H9 (cell line): Measurements from ENCODE around the gene RO60. TPM values are rescaled to one million over a fixed set of nuclear protein-coding genes. Genes with fewer than 3 reads are reported as not detected.

Experiments
- DNase-seq: peaks from one replicate; pipeline ENCODE4 v3.0.0-alpha.2; 2017
- H2AFZ ChIP-seq: one replicate; pipeline ENCODE4 v1.6.1; 2013; ENCODE audit warnings: mild to moderate bottlenecking, low read length, control low read depth, moderate library complexity
- H2AK5ac ChIP-seq: 2 replicates; pipeline ENCODE4 v1.6.1; 2013; ENCODE audit warnings: low read length, control low read depth, mixed read lengths; ENCODE audit not compliant: insufficient read length
- H2BK120ac ChIP-seq: one replicate; pipeline ENCODE4 v1.6.1; 2013; ENCODE audit warnings: low read depth, mild to moderate bottlenecking, low read length, control low read depth, inconsistent platforms; ENCODE audit not compliant: poor library complexity, severe bottlenecking
- H2BK12ac ChIP-seq: 2 replicates; pipeline ENCODE4 v1.6.1; 2013; ENCODE audit warnings: low read length, control low read depth, mixed read lengths, low read depth; ENCODE audit not compliant: insufficient read length
- H2BK15ac ChIP-seq: 2 replicates; pipeline ENCODE4 v1.6.1; 2013; ENCODE audit warnings: low read depth, low read length, control low read depth
- H2BK20ac ChIP-seq: one replicate; pipeline ENCODE4 v1.6.1; 2013; ENCODE audit warnings: low read depth, mild to moderate bottlenecking, low read length, control low read depth, inconsistent platforms; ENCODE audit not compliant: poor library complexity, severe bottlenecking
- H2BK5ac ChIP-seq: 2 replicates; pipeline ENCODE4 v1.6.1; 2013; ENCODE audit warnings: low read length, control low read depth, mixed read lengths; ENCODE audit not compliant: insufficient read length
- H3K14ac ChIP-seq: 2 replicates; pipeline ENCODE4 v1.6.1; 2013; ENCODE audit warnings: low read length, control low read depth; ENCODE audit not compliant: insufficient read depth
- H3K18ac ChIP-seq: 2 replicates; pipeline ENCODE4 v1.6.1; 2013; ENCODE audit warnings: low read depth, mild to moderate bottlenecking, mixed read lengths, low read length, control low read depth; ENCODE audit not compliant: insufficient read length
- H3K23ac ChIP-seq: 2 replicates; pipeline ENCODE4 v1.6.1; 2013; ENCODE audit warnings: low read length, control low read depth, mixed read lengths, low read depth; ENCODE audit not compliant: insufficient read length
- H3K23me2 ChIP-seq: 2 replicates; pipeline ENCODE4 v1.6.1; 2013; ENCODE audit warnings: low read depth, mild to moderate bottlenecking, mixed read lengths, low read length, control low read depth; ENCODE audit not compliant: insufficient read length, poor library complexity, severe bottlenecking
- H3K27ac ChIP-seq: 2 replicates; pipeline ENCODE4 v1.5.1; 2013; ENCODE audit warnings: low read length, control low read depth, mixed read lengths, low read depth; ENCODE audit not compliant: insufficient read length
- H3K27me3 ChIP-seq: 2 replicates; pipeline ENCODE4 v1.6.1; 2013; ENCODE audit warnings: low read length, control low read depth, inconsistent platforms; ENCODE audit not compliant: insufficient read depth
- H3K4ac ChIP-seq: 2 replicates; pipeline ENCODE4 v1.6.1; 2013; ENCODE audit warnings: low read depth, mild to moderate bottlenecking, control low read depth, inconsistent platforms, low read length, moderate library complexity
- H3K4me1 ChIP-seq: 2 replicates; pipeline ENCODE4 v1.6.1; 2013; ENCODE audit warnings: low read length, control low read depth, inconsistent platforms; ENCODE audit not compliant: insufficient read depth
- H3K4me2 ChIP-seq: 2 replicates; pipeline ENCODE4 v1.6.1; 2013; ENCODE audit warnings: low read length, control low read depth, mixed read lengths; ENCODE audit not compliant: insufficient read length, insufficient read depth
- H3K56ac ChIP-seq: 2 replicates; pipeline ENCODE4 v1.6.1; 2013; ENCODE audit warnings: low read depth, mild to moderate bottlenecking, mixed read lengths, low read length, control low read depth; ENCODE audit not compliant: insufficient read length
- H3K79me1 ChIP-seq: 2 replicates; pipeline ENCODE4 v1.6.1; 2013; ENCODE audit warnings: low read depth, mild to moderate bottlenecking, moderate library complexity, low read length, control low read depth, inconsistent platforms; ENCODE audit not compliant: insufficient read depth, poor library complexity, severe bottlenecking
- H3K79me2 ChIP-seq: 2 replicates; pipeline ENCODE4 v1.6.1; 2013; ENCODE audit warnings: low read length, control low read depth, inconsistent platforms; ENCODE audit not compliant: insufficient read depth
- H3K9ac ChIP-seq: 2 replicates; pipeline ENCODE4 v1.6.1; 2013; ENCODE audit warnings: low read length, control low read depth, mixed read lengths; ENCODE audit not compliant: insufficient read length; ENCODE audit errors: extremely low read depth
- H3K9me3 ChIP-seq: one replicate; pipeline ENCODE4 v1.6.1; 2013; ENCODE audit warnings: low read depth, low read length, inconsistent platforms; ENCODE audit not compliant: control insufficient read depth
- H3T11ph ChIP-seq: one replicate; pipeline ENCODE4 v1.6.1; 2013; ENCODE audit warnings: mild to moderate bottlenecking, low read length, control low read depth, inconsistent platforms
- H4K20me1 ChIP-seq: one replicate; pipeline ENCODE4 v1.6.1; 2013; ENCODE audit not compliant: control insufficient read depth, insufficient read length, insufficient read depth
- H4K5ac ChIP-seq: 2 replicates; pipeline ENCODE4 v1.6.1; 2013; ENCODE audit warnings: low read depth, mild to moderate bottlenecking, mixed read lengths, low read length, control low read depth; ENCODE audit not compliant: insufficient read length
- H4K8ac ChIP-seq: replicated peaks from 2 replicates; pipeline ENCODE4 v1.6.1; 2013; ENCODE audit warnings: low read length, control low read depth, mixed read lengths, low read depth; ENCODE audit not compliant: insufficient read length
- H4K91ac ChIP-seq: 2 replicates; pipeline ENCODE4 v1.6.1; 2013; ENCODE audit warnings: low read depth, mild to moderate bottlenecking, moderate library complexity, mixed read lengths, low read length, control low read depth; ENCODE audit not compliant: insufficient read length
- H3K27ac Mint-ChIP-seq, 3 experiments: 2 replicates in 2 of 3; 3 replicates in 1 of 3; pipeline ENCODE4 v1.8.0; 2020 to 2021; ENCODE audit warnings: mixed read lengths in 3 of 3, mild to moderate bottlenecking in 1 of 3, moderate library complexity in 1 of 3
- H3K27me3 Mint-ChIP-seq: 2 replicates; pipeline ENCODE4 v1.8.0; 2021; ENCODE audit warnings: low read depth, mild to moderate bottlenecking, moderate library complexity, mixed read lengths
- H3K36me3 Mint-ChIP-seq, 3 experiments: 2 replicates in 2 of 3; 3 replicates in 1 of 3; pipeline ENCODE4 v1.8.0; 2020 to 2021; ENCODE audit warnings: low read depth in 3 of 3, mixed read lengths in 3 of 3; ENCODE audit not compliant: insufficient read depth in 1 of 3
- H3K4me1 Mint-ChIP-seq, 2 experiments: 2 replicates each; pipeline ENCODE4 v1.8.0; 2020; ENCODE audit warnings: mixed read lengths in 2 of 2
- H3K4me3 Mint-ChIP-seq, 2 experiments: 2 replicates in 1 of 2; 3 replicates in 1 of 2; pipeline ENCODE4 v1.8.0; 2020 to 2021; ENCODE audit warnings: mild to moderate bottlenecking in 2 of 2, mixed read lengths in 2 of 2, moderate library complexity in 1 of 2
- H3K9me3 Mint-ChIP-seq, 2 experiments: 2 replicates in 1 of 2; 3 replicates in 1 of 2; pipeline ENCODE4 v1.8.0; 2020; ENCODE audit warnings: mild to moderate bottlenecking in 2 of 2, mixed read lengths in 2 of 2, moderate library complexity in 1 of 2
- CTCF ChIP-seq: fragments of 200-600 bp; sonication (generic); conservative IDR thresholded peaks from 3 replicates; pipeline ENCODE4 v1.8.0; 2021; ENCODE audit warnings: antibody characterized with exemption, mild to moderate bottlenecking
- WGBS: extraction: QIAGEN DNeasy Blood & Tissue Kit; methylation state at CpG from one replicate; pipeline ENCODE4 v1.1.7; 2013; ENCODE audit warnings: missing lambda C conversion rate, low lambda C conversion rate, mixed read lengths; ENCODE audit not compliant: insufficient read length; ENCODE audit errors: extremely low coverage; 5-methylcytosine and 5-hydroxymethylcytosine counted together
- total RNA-seq: library from RNA; stranded (reverse); gene quantifications from 2 replicates; pipeline ENCODE4 v1.2.1, GENCODE V29; 2021

The RO60 gene
- total RNA-seq, 1 experiment from 2014 or later, result 84.7 TPM

GRCh38 chr1:193058529-193059281, 707 bp upstream of the RO60 start:
- no peak overlapping the region for H2BK15ac ChIP-seq
- peaks cover 0 to 11% (median 6%) of the 10 kb centered on the region in 3 experiments; a peak in 5 of 7 replicates for H3K36me3 Mint-ChIP-seq
- peak overlapping the region; percentile 95 for H3K4me2 ChIP-seq
- no peak overlapping the region; the same call in 1 of the 2 replicates for H3K4ac ChIP-seq
- H3K27ac ChIP-seq, result peak overlapping the region; percentile 79
- H3K9ac ChIP-seq, result peak overlapping the region; percentile 94
- H3K23ac ChIP-seq, result no peak overlapping the region
- no peaks in the 10 kb centered on the region for H3K4me1 ChIP-seq
- H3K79me1 ChIP-seq, result no peaks in the 10 kb centered on the region
- H3K9me3 ChIP-seq, result no peaks in the 10 kb centered on the region
- peak overlapping the region; percentile 90 for H3K14ac ChIP-seq
- H4K8ac ChIP-seq, result no peak overlapping the region
- TF ChIP-seq CTCF, result no peak
- H2BK120ac ChIP-seq, result no peak overlapping the region
- peak overlapping the region; percentile 42 for H2BK5ac ChIP-seq
- H3K18ac ChIP-seq, result no peak overlapping the region
- H2AK5ac ChIP-seq, result no peak overlapping the region
- H4K20me1 ChIP-seq, result no peaks in the 10 kb centered on the region
- no CpG with 5 or more reads among the region's 37 CpGs for WGBS
- peaks cover 2 to 3% of the 10 kb centered on the region in 2 experiments; a peak in 1 of 5 replicates for H3K9me3 Mint-ChIP-seq
- peak; percentile 40 for DNase-seq
- H3K23me2 ChIP-seq, result peaks cover 12% of the 10 kb centered on the region
- H3K4me3 Mint-ChIP-seq, result peak overlapping the region; percentile 85 to 99
- H3T11ph ChIP-seq, result no peak overlapping the region
- H3K79me2 ChIP-seq, result peaks cover 28% of the 10 kb centered on the region; the same call in 1 of the 2 replicates
- peak overlapping the region; percentile 20 for H4K91ac ChIP-seq
- peak overlapping the region; percentile 94 for H4K5ac ChIP-seq
- no peak overlapping the region for H2BK20ac ChIP-seq
- no peak overlapping the region for H3K56ac ChIP-seq
- no peaks in the 10 kb centered on the region for H3K27me3 ChIP-seq
- peak overlapping the region; percentile 97 for H2BK12ac ChIP-seq
- peaks cover 17 to 25% of the 10 kb centered on the region in 2 experiments for H3K4me1 Mint-ChIP-seq
- peak overlapping the region; percentile 95 to 99 (median 98) for H3K27ac Mint-ChIP-seq
- no peaks in the 10 kb centered on the region for H3K27me3 Mint-ChIP-seq
- H2AFZ ChIP-seq, result no peak overlapping the region
